Suppressor macrophage treated with lipopolysaccharide for 4 hours (primary cell): Measurements from ENCODE around the gene MYOM1.

ENCODE experiments used
- DNase-seq: peaks from one replicate; pipeline ENCODE4 v3.0.0-alpha.2; 2020

MYOM1 gene

GRCh38 chr18:3183103-3183717 is 36.6 kb downstream of the MYOM1 start:
- no peak for DNase-seq

DNA sequence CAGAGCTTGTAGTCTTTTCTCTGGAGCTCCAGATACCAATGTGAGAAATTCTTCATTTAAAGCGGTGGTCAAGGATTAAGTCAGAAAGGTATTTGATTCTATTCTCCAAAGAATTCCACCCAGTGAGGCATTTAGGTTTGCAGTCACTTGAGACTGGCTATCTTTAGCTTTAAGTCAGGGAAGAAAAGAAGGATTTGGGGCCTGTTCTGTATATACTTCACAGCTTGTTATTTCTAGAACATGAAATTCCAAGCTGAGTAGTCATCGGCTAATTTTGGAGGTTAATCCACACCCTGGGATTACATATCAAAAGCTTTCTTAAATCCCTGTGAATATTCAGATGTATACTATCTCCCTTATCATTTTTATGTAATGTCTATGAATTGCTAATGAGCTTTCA is 39.4 kb downstream of the MYOM1 start:
- no peak for DNase-seq

DNA sequence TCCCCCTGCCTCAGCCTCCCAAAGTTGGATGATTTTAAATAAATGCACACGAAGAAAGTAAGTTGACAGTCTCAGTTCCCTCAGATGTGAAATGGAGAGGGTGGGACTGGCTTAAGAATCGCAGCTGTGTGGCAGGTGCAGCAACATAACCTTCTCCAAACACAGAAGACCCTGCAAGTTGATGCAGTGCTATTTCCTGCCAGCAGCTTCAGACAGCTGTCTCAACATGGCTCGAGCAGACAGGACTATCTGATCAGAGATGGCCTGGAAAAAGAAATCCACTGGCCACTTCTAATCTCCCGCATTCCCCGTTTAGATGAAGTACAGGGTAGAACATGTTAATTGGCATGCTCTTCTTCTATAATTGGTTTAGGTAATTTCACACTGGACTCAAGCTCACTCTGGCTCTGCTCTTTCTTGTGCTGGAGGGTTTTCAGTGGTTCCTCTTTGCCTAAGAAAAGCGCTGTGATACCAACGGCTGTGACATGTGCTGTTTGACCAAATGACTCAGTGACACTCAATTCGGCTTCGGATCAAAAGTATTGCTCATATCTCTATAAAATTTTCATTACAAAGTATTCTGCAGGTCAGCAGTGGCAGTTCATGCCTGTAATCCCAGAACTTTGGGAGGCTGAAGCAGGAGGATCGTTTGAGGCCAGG is 40.2 kb downstream of the MYOM1 start:
- DNase-seq, result peak; percentile 82

DNA sequence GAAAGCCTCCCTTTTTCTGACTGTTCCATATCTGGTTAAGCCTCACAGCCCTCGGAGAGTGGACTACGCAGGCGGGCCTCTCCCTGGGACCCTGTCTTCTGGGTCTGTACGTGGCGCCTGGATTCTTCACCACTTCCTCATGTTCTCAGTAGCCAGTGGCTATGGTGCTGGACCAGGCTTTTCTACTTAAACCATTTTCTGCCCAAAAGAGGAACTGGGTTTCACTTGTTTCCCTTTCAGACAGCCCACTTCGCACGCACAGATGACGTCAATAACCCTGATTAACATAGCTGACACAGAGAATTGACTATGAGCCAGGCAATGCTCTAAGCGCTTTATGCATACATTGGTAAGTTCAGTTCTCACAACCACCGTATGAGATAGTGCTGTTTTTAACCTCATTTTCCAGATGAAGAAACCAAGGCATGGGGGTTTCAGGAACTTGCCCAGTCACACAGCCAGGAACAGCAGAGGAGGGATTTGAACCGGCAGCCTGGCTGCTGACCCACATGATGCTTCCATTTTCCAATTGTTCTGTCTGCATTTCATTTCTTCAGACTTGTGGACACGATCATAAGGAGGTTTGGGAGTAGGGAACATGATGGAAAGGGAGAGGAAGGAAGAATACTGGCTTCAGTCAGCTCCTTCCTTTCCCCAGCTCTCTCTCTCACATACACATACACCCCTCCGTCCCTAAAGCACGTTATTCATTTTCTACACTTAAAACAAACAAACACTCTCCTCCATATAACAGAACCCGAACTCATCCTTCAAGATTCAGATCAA is 41.7 kb downstream of the MYOM1 start:
- DNase-seq, result peak; percentile 99

- no peak for DNase-seq
Observed at GRCh38 chr18:3175195-3175758, 44.5 kb downstream of the MYOM1 start.

DNA sequence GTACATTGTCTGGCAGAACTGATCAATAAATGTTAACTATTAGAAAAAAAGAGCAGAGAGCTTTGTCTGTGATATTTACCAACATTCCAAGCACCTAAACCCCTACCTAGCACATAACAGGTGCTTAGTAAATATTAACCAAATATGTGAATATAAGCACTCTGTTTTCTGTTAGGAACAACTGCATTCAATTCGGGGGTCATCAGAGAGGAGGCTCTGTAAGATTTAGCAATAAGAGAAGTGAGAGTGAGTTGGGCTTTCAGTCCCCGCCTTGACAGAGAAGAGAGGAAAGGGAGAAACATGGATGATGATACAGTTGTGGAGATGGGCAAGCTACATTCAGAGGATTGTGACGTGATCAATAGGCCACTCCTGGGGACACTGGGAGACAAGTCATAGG is 47.7 kb downstream of the MYOM1 start:
- DNase-seq, result peak; percentile 69

DNA sequence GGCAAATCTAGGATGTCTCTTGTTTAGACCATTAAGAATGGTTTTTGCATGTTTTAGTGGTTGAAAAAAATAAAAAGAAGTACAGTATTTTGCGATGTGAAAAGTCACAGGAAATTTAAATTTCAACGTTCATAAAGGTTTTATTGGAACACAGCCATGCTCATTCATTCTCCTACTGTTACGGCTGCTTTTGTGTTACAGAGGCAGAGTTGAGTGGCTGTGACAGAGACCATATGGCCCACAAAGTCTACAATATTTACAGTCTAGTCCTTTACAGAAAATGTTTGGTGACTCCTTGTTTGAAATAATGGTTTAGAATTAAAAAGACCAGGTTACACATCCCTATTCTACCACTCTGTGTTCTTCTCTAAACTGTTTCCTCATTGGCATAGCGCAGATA is 48.1 kb downstream of the MYOM1 start:
- DNase-seq, result no peak

DNA sequence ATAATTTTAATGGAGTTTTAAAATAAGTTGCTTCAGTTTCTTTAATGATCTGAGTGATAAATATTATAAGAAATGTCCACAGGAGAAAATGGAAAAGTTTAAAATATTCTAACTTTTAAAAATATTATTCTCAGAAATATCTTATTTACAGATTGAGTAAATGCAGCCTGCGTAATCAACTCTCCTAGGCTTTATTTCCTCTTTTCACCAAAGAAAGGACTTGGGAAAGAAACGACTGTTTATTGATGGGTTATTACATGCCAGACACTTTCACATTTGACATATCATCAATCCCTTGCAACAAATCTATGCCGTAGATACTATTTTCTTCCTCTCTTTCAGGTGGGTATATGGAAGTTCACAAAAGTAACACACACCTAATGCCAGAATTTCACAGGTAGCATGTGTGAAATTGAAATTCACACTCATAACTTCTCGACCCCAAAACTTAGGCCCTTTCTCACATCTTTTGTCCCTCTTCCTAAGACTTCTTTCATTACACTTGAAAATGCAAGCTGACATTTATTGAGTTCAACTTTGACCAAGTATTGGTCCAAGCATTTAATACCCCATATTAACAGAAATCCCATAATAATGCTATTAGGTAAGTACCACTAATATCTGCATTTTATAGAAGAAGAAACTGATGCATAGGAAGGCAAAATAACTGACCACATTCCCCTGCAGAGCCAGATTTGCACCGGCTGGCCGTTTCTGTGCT is 49.2 kb downstream of the MYOM1 start:
- DNase-seq, result peak; percentile 65

DNA sequence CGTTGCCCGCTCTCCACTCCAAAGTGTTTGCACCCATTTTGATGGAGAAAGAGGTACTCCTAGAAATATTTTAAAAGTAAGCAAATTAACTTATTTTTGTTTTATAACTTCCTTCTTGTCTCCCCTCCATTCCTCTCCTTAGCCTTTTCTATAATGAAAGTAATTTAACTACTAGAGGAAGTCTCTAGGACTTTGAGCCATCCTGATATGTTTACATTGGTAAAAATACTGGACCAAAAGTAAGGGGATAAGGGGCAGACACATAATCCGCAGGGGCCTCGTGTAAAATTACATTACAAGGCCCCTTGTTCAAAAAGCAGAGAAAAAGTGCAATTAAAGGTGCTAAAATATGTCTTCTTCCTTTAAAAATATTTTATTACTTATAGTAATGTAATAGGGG is 55.4 kb downstream of the MYOM1 start:
- DNase-seq, result no peak

GRCh38 chr18:3163968-3164367 is 55.8 kb downstream of the MYOM1 start:
- peak; percentile 14 for DNase-seq

- no peak for DNase-seq
Observed at GRCh38 chr18:3162181-3162580, 57.6 kb downstream of the MYOM1 start.

GRCh38 chr18:3159830-3160229 is 59.9 kb downstream of the MYOM1 start:
- no peak for DNase-seq

GRCh38 chr18:3157606-3158005 is 62.2 kb downstream of the MYOM1 start:
- no peak for DNase-seq

DNA sequence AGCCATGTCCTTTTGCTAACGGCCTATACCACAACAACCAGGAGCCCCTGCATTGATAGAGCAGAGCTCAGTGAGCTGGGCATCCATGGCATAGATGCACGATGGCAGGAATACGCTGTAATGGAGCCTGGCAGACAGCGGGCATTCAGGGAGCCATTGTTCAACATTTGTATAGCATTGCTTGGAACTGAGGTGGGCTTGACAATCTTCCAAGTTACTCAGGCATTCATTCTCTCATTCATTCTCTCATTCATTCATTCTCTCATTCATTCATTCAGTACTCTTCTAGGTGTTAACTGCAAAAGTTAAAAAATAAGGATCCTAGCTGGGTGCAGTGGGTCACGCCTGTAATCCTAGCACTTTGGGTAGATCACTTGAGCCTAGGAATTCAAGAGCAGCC is 62.7 kb downstream of the MYOM1 start:
- no peak for DNase-seq

GRCh38 chr18:3156325-3156640 is 63.5 kb downstream of the MYOM1 start:
- no peak for DNase-seq

GRCh38 chr18:3154214-3154613 is 65.6 kb downstream of the MYOM1 start:
- no peak for DNase-seq

DNA sequence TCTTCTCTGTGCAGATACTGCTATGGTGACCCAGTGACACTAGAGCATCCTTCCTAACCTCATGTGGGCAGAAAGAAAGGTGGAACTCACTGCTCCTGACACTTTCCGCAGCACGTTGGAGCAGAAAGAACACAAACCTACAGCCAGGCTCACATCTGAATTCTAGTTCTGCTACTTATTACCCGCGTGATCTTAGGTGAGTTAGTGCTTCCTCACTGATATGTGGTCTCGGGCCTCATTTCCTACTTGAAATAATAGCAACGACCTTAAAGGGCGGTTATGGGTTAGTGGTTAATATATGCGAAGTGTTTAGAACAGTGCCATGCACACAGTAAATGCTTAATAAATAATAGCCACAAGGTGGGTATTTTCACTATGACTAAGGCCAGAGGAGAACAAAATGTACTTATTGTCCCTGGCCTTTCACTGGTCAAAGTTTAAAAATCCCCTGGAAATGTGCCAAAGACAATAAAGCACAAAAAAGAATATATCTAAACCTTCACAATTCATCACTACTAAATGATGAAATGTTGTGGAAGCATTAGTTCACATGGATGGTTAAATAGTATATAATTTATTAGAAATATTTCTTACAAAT is 66.6 kb downstream of the MYOM1 start:
- no peak for DNase-seq

GRCh38 chr18:3152294-3152693 is 67.5 kb downstream of the MYOM1 start:
- no peak for DNase-seq

DNA sequence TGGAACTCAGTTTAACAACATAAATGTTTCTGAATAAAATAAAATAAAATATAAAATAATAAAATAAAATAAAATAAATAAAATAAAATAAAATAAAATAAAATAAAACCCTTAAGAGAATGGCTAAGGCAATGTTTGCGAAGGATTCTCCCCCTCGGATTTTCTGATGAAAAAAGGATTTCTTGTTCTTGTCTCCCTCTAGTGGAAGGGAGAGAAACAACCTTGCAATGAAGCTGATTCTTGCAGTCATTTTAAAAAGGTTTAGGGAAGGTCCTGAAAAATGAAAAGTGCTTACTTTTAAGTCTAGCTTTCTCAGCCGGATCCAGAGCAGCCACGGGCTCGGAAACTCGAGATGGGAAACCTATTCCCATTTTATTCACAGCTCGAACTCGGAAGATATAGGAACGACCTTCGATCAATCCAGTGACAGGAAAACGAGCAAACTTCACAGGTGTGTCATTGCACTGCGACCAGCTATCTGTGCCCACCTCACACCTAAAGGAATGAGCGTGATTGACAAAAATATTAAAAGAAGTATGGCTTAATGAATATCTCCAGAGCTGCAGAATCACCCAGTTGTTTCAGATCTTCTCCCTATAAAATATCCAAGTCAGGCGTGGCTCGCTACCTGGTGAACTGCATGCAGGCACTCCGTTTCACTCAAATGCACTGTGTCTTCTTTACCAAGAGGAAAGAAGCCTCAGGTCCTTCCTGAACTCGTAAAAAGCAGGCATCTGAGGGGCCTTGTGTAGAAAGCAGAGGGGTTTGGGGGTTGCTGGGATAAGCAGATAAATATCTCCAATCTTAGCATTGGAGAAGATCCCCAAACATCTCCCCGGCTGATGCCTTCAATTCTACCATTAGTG is 68.1 kb downstream of the MYOM1 start:
- peak; percentile 62 for DNase-seq

DNA sequence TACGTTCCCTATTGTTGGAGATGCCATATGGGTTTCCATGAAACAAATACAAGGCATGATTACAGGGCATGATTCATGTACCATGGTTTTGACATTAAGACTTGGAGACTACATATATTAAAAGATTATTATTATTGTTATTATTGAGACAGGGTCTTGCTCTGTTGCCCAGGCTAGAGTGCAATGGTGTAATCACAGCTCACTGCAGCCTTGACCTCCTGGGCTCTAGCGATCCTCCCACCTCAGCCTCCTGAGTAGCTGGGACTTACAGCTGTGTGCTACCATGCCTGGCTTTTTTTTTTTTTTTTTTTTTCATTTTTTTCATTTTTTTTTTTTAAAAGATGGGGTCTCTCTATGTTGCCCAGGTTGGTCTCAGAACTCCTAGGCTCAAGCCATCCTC is 69.1 kb downstream of the MYOM1 start:
- no peak for DNase-seq

DNA sequence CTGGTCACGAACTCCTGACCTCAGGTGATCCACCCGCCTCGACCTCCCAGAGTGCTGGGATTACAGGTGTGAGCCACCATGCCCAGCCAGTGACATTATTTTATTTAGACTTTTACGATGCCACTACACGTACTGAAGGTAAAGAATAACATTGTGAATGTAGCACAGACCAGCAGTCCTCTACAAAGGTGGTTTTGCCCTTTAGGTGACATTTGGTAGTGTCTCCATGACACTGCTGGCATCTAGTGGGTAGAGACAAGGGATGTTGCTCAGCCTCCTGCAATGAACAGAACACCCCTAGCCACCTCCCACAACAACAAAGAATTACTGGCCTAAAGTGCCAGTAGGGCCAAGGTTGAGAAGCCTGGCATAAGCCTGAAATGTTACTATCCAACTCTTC is 69.5 kb downstream of the MYOM1 start:
- DNase-seq, result no peak
